CD4-positive, alpha-beta T cell (primary cell): ENCODE results near the gene PHF13. TPM values are rescaled to one million over a fixed set of nuclear protein-coding genes. Genes with fewer than 3 reads are reported as not detected.

ENCODE experiments used
- ATAC-seq: fragments of 200-7000 bp; cut with Tn5 transposase; one replicate; pipeline ENCODE4 v1.10.0; 2022; ENCODE audit warnings: mild to moderate bottlenecking; ENCODE audit not compliant: poor library complexity
- CTCF ChIA-PET: fragments of 350-600 bp; sonication (Branson Sonifier 250); formaldehyde crosslinking; loops from one replicate; lab custom pipeline; 2021; ENCODE audit warnings: antibody characterized with exemption, inconsistent platforms; lab: Charles Lee
- POLR2A ChIA-PET: fragments of 350-600 bp; sonication (Branson Sonifier 250); formaldehyde crosslinking; loops from one replicate; lab custom pipeline; 2021; ENCODE audit warnings: antibody characterized with exemption, inconsistent platforms; lab: Charles Lee
- DNase-seq, 14 experiments: peaks; one replicate each; pipeline ENCODE4 v3.0.0-alpha.2; 2013 to 2020; ENCODE audit warnings: mixed read lengths in 2 of 14
- H3K27ac ChIP-seq, 2 donors: one replicate each; pipeline versions ENCODE4 v1.5.1 to v1.7.0; 2013; ENCODE audit warnings: low read length in 2 of 2, low read depth in 1 of 2, mild to moderate bottlenecking in 1 of 2
- H3K27me3 ChIP-seq, 2 experiments: 1 replicate in 1 of 2; 2 replicates in 1 of 2; pipeline versions ENCODE4 v1.6.1 to v1.7.0; 2013; ENCODE audit warnings: low read length in 2 of 2, control low read depth in 1 of 2, mild to moderate bottlenecking in 1 of 2, moderate library complexity in 1 of 2; ENCODE audit not compliant: insufficient read depth in 2 of 2, control insufficient read depth in 1 of 2
- H3K36me3 ChIP-seq: one replicate; pipeline ENCODE4 v1.6.1; 2013; ENCODE audit warnings: low read length, control low read depth; ENCODE audit not compliant: insufficient read depth
- H3K4me1 ChIP-seq: one replicate; pipeline ENCODE4 v1.6.1; 2013; ENCODE audit warnings: low read length, control low read depth; ENCODE audit not compliant: insufficient read depth
- H3K4me3 ChIP-seq: one replicate; pipeline ENCODE4 v1.5.1; 2013; ENCODE audit warnings: mild to moderate bottlenecking, low read length, moderate library complexity
- H3K9me3 ChIP-seq, 2 experiments: 1 replicate in 1 of 2; 2 replicates in 1 of 2; pipeline versions ENCODE4 v1.6.1 to v1.7.0; 2013; ENCODE audit warnings: low read length in 2 of 2, mild to moderate bottlenecking in 2 of 2, control low read depth in 1 of 2, moderate library complexity in 1 of 2; ENCODE audit not compliant: control insufficient read depth in 1 of 2, insufficient read depth in 1 of 2
- H3K27ac Mint-ChIP-seq: one replicate; pipeline ENCODE4 v1.8.0; 2020; ENCODE audit warnings: mixed read lengths
- H3K27me3 Mint-ChIP-seq: one replicate; pipeline ENCODE4 v1.8.0; 2021; ENCODE audit warnings: mixed read lengths
- H3K36me3 Mint-ChIP-seq: one replicate; pipeline ENCODE4 v1.8.0; 2021; ENCODE audit warnings: low read depth, mixed read lengths
- H3K4me1 Mint-ChIP-seq: one replicate; pipeline ENCODE4 v1.8.0; 2021; ENCODE audit warnings: low read depth, mixed read lengths
- H3K4me3 Mint-ChIP-seq: one replicate; pipeline ENCODE4 v1.8.0; 2020; ENCODE audit warnings: mild to moderate bottlenecking, mixed read lengths
- H3K9me3 Mint-ChIP-seq: one replicate; pipeline ENCODE4 v1.8.0; 2020; ENCODE audit warnings: mixed read lengths
- CTCF ChIP-seq: fragments of 200-600 bp; IDR thresholded peaks from one replicate; pipeline ENCODE4 v1.8.0; 2022; ENCODE audit warnings: antibody characterized with exemption, mild to moderate bottlenecking
- intact Hi-C, 2 experiments: fragments of 100-400 bp; cut with DNase I in 1 of 2; cut with micrococcal nuclease in 1 of 2; formaldehyde crosslinking; loops; one replicate each; pipeline versions ENCODE4 v1.15.1 to v1.9.0; 2023 to 2025; cut with DNase I, micrococcal nuclease
- total RNA-seq, 174 experiments: library from RNA in 2 of 174; stranded (reverse) in 2 of 174; gene quantifications; one replicate each; pipeline ENCODE4 v1.2.3 and lab custom pipeline; 2021 to 2026

PHF13 gene
- total RNA-seq, 2 experiments from 2014 or later = 4.0 to 4.9 TPM

- Histone ChIP-seq H3K9me3 (peaks cover 0 to 9% of the 10 kb centered on the region in 2 experiments), H3K27ac (no peak overlapping the region), H3K4me3 (no peak overlapping the region), H3K36me3 (no peaks in the 10 kb centered on the region), H3K4me1 (peaks cover 8% of the 10 kb centered on the region), H3K27me3 (peaks cover 0 to 3% of the 10 kb centered on the region in 2 experiments)
- no peak for DNase-seq
- H3K27me3 Mint-ChIP-seq = no peaks in the 10 kb centered on the region
- no peak for ATAC-seq
- H3K27ac Mint-ChIP-seq = no peak overlapping the region
- no peak for TF ChIP-seq CTCF
- H3K4me1 Mint-ChIP-seq = peaks cover 5% of the 10 kb centered on the region
- POLR2A ChIA-PET = no interaction called here
- CTCF ChIA-PET = interaction anchor here (0.5 kb wide), 1 partner anchor 81 kb away, joined by 3 read pairs; no protein-coding TSS in a partner anchor
- intact Hi-C loops = no loop called here
- no peak overlapping the region for H3K4me3 Mint-ChIP-seq
- peaks cover 3% of the 10 kb centered on the region for H3K9me3 Mint-ChIP-seq
- peaks cover 3% of the 10 kb centered on the region for H3K36me3 Mint-ChIP-seq
Measured at GRCh38 chr1:6574818-6575217, 38.7 kb upstream of the PHF13 start.

DNA sequence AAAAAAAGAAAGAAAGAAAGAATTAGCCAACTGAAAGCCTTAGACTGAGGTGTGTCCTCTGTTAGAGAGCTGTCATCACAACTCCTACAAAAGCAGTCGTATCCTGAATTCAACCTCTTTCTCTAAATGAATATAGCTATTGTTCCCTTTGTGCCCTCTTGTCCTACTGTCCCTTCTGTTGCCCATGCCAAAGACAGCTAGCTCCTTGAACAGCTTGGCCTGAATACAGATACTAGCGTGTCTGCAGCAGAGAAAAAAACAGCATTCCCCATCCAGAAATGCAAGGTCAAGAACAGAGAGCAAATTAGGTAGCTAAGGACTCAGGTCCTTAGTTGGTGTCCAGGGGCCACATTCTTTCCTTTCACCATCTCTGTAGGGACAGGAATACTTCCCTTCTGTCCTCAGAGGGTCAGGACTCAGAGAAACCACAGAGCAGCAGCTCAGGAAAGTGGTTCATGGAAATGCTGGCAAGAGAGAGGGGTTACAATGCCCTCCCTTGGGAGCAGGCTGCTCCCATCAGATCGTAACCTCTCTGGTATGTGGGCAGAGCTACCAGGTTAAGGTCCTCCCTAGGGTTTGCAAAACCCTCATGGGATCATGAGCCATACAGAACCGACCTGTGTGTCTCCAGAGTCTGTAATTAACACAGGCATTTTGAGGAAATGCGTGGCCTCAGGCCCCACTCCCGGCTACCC, 35.6 kb upstream of the PHF13 start:
- intact Hi-C loops = loop anchor here in 1 of 2 experiments (2.0 kb wide), 2 partner anchors 25 to 47 kb away; partner anchors contain the start of genes KLHL21 and THAP3
- H3K36me3 ChIP-seq = peaks cover 7% of the 10 kb centered on the region
- H3K4me3 Mint-ChIP-seq = peak overlapping the region; percentile 63
- ChIA-PET POLR2A (interaction anchor here (0.7 to 2.8 kb wide), 3 partner anchors 20 to 114 kb away, joined by 3 to 9 read pairs (median 3); partner anchors contain the start of genes NOL9 and TAS1R1), CTCF (no interaction called here)
- no peak overlapping the region for H3K4me3 ChIP-seq
- peaks cover 0 to 3% of the 10 kb centered on the region in 2 experiments for H3K27me3 ChIP-seq
- no peaks in the 10 kb centered on the region for H3K9me3 ChIP-seq
- H3K27ac ChIP-seq = no peak overlapping the region
- H3K9me3 Mint-ChIP-seq = no peaks in the 10 kb centered on the region
- no peak for ATAC-seq
- H3K4me1 Mint-ChIP-seq = peaks cover 32% of the 10 kb centered on the region
- no peak for DNase-seq
- peaks cover 11% of the 10 kb centered on the region for H3K36me3 Mint-ChIP-seq
- peaks cover 36% of the 10 kb centered on the region for H3K4me1 ChIP-seq
- H3K27me3 Mint-ChIP-seq = no peaks in the 10 kb centered on the region
- TF ChIP-seq CTCF = no peak
- peak overlapping the region; percentile 93 for H3K27ac Mint-ChIP-seq

GRCh38 chr1:6578624-6579373, 34.7 kb upstream of the PHF13 start:
- intact Hi-C loops = loop anchor here (1.0 to 2.0 kb wide), 4 partner anchors 24 to 47 kb away; partner anchors contain the start of genes KLHL21 (in 1 of the 2), NOL9 (in 1 of the 2) and THAP3 (in 1 of the 2)
- H3K27me3 Mint-ChIP-seq = no peaks in the 10 kb centered on the region
- no peaks in the 10 kb centered on the region for H3K9me3 ChIP-seq
- H3K27me3 ChIP-seq = peaks cover 0 to 3% of the 10 kb centered on the region in 2 experiments
- H3K4me1 Mint-ChIP-seq = peaks cover 32% of the 10 kb centered on the region
- DNase-seq (no peak), ATAC-seq (no peak)
- no peak for TF ChIP-seq CTCF
- H3K27ac ChIP-seq = peak overlapping the region in 1 of 2 donors; percentile 82
- H3K36me3 Mint-ChIP-seq = peaks cover 11% of the 10 kb centered on the region
- ChIA-PET CTCF (interaction anchor here (1.2 to 1.9 kb wide), 2 partner anchors 23 to 24 kb away, joined by 3 to 13 read pairs; partner anchors contain the start of genes NOL9 and TAS1R1), POLR2A (interaction anchor here (0.8 to 7.2 kb wide), 4 partner anchors 23 to 115 kb away, joined by 3 to 139 read pairs (median 7); partner anchors contain the start of genes KLHL21, NOL9 and TAS1R1)
- H3K4me3 ChIP-seq = peak overlapping the region; percentile 87
- peaks cover 36% of the 10 kb centered on the region for H3K4me1 ChIP-seq
- H3K36me3 ChIP-seq = peaks cover 7% of the 10 kb centered on the region
- no peaks in the 10 kb centered on the region for H3K9me3 Mint-ChIP-seq
- H3K27ac Mint-ChIP-seq = peak overlapping the region; percentile 93
- peak overlapping the region; percentile 98 for H3K4me3 Mint-ChIP-seq
